ENCODE results near the gene ZNF547. TPM values are rescaled to one million over a fixed set of nuclear protein-coding genes. Genes with fewer than 3 reads are reported as not detected.

The ZNF547 gene
- total RNA-seq, 1 experiment from 2014 or later, result 1.4 TPM

DNA sequence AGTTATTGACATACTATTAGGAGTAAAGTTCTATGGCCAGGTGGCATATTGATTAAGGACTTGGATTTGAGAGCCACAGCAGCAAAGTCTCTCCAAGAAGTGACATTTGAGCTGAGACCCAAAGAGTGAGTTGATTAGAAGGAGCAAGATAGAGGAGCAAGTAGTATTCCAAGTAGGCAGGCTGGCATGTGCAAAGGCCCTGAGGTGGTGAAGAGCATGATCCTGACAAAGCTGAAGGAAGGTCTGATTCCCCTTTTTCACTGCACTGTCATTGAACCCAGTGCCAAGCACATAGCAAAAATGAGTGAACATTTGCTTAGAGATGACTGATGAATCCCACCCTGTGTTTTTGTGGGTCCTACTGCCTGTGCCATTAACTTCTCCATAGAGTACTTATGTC is 38.4 kb upstream of the ZNF547 start:
- no peaks in the 10 kb centered on the region for H4K20me1 ChIP-seq (ENCODE audit: insufficient read depth)
- no peak for ATAC-seq
- H3K27me3 ChIP-seq (ENCODE audit: insufficient read depth, low read length), result no peaks in the 10 kb centered on the region
- H3K9me2 ChIP-seq (ENCODE audit: insufficient read depth), result no peaks in the 10 kb centered on the region
- H3K36me3 ChIP-seq (ENCODE audit: control insufficient read depth in 1 of 2, insufficient read depth in 2 of 2, low read length in 2 of 2), result peaks cover 34 to 36% of the 10 kb centered on the region in 2 experiments
- no peak overlapping the region for H3K4me3 ChIP-seq (replicated peaks in 1 of 2; ENCODE audit: low read depth in 1 of 2, low read length in 2 of 2)
- H2AFZ ChIP-seq (ENCODE audit: low read depth, low read length, poor library complexity, severe bottlenecking), result no peak overlapping the region
- no peak for DNase-seq (ENCODE audit: low read depth, low spot score)
- no peak overlapping the region for H3K9ac ChIP-seq (ENCODE audit: low read length)
- peaks cover 9 to 13% of the 10 kb centered on the region in 2 experiments for H3K4me1 ChIP-seq (ENCODE audit: control insufficient read depth in 1 of 2, insufficient read depth in 2 of 2, low read length in 2 of 2)
- ChIA-PET CTCF (no interaction called here), POLR2A (no interaction called here), RAD21 (ENCODE audit: low non-redundant PET in 1 of 2, low total read pairs in 2 of 2, uncharacterized antibody in 2 of 2, unreplicated experiment in 2 of 2) (no interaction called here)
- BruUV-seq (replicated peaks), result no TSS peak
- H3K4me2 ChIP-seq (ENCODE audit: low read length), result no peak overlapping the region
- no peaks in the 10 kb centered on the region for H3K9me3 ChIP-seq (ENCODE audit: control insufficient read depth in 1 of 2, insufficient read depth in 1 of 2, low read depth in 1 of 2, low read length in 2 of 2)
- H3K27ac ChIP-seq (ENCODE audit: low read depth, low read length), result no peak overlapping the region
- H3K79me2 ChIP-seq (ENCODE audit: insufficient read depth, low read length), result peaks cover 25% of the 10 kb centered on the region
- TF ChIP-seq SP1 (IDR thresholded peaks at IDR 0.05; ENCODE audit: low read depth) (no peak), EZH2 (IDR thresholded peaks at IDR 0.05) (no peak), EZH2phosphoT487 (IDR thresholded peaks at IDR 0.05; ENCODE audit: borderline replicate concordance) (no peak), FOSL1 (IDR thresholded peaks at IDR 0.05; ENCODE audit: low read depth) (no peak), ZFX (IDR thresholded peaks at IDR 0.05) (no peak), SRF (IDR thresholded peaks at IDR 0.05; ENCODE audit: low read depth) (no peak), RAD21 (IDR thresholded peaks at IDR 0.05; ENCODE audit: low read depth) (no peak), ELF1 (IDR thresholded peaks at IDR 0.05; ENCODE audit: borderline replicate concordance, low read depth) (no peak), POLR2AphosphoS5 (IDR thresholded peaks at IDR 0.05; ENCODE audit: low read depth, low read length) (no peak), CEBPB (IDR thresholded peaks at IDR 0.05; ENCODE audit: low read depth) (no peak), SIN3A (IDR thresholded peaks at IDR 0.05; ENCODE audit: low read depth) (no peak), EGR1 (IDR thresholded peaks at IDR 0.05; ENCODE audit: low read depth) (no peak), ZNF274 (IDR thresholded peaks at IDR 0.05; ENCODE audit: low read depth, low read length) (no peak), CBX3 (IDR thresholded peaks at IDR 0.05; ENCODE audit: low read depth) (no peak), TCF7L2 (IDR thresholded peaks at IDR 0.05; ENCODE audit: borderline replicate concordance, extremely low read depth, insufficient read depth, insufficient read length) (no peak)
- TF ChIP-seq, protein P1, sequence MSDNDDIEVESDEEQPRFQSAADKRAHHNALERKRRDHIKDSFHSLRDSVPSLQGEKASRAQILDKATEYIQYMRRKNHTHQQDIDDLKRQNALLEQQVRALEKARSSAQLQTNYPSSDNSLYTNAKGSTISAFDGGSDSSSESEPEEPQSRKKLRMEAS (IDR thresholded peaks at IDR 0.05), result no peak
- TF ChIP-seq, protein P2, sequence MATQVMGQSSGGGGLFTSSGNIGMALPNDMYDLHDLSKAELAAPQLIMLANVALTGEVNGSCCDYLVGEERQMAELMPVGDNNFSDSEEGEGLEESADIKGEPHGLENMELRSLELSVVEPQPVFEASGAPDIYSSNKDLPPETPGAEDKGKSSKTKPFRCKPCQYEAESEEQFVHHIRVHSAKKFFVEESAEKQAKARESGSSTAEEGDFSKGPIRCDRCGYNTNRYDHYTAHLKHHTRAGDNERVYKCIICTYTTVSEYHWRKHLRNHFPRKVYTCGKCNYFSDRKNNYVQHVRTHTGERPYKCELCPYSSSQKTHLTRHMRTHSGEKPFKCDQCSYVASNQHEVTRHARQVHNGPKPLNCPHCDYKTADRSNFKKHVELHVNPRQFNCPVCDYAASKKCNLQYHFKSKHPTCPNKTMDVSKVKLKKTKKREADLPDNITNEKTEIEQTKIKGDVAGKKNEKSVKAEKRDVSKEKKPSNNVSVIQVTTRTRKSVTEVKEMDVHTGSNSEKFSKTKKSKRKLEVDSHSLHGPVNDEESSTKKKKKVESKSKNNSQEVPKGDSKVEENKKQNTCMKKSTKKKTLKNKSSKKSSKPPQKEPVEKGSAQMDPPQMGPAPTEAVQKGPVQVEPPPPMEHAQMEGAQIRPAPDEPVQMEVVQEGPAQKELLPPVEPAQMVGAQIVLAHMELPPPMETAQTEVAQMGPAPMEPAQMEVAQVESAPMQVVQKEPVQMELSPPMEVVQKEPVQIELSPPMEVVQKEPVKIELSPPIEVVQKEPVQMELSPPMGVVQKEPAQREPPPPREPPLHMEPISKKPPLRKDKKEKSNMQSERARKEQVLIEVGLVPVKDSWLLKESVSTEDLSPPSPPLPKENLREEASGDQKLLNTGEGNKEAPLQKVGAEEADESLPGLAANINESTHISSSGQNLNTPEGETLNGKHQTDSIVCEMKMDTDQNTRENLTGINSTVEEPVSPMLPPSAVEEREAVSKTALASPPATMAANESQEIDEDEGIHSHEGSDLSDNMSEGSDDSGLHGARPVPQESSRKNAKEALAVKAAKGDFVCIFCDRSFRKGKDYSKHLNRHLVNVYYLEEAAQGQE (IDR thresholded peaks at IDR 0.05; ENCODE audit: low read depth), result no peak
- TF ChIP-seq, protein P3, sequence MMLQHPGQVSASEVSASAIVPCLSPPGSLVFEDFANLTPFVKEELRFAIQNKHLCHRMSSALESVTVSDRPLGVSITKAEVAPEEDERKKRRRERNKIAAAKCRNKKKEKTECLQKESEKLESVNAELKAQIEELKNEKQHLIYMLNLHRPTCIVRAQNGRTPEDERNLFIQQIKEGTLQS (IDR thresholded peaks at IDR 0.05), result no peak
- TF ChIP-seq, protein P4, sequence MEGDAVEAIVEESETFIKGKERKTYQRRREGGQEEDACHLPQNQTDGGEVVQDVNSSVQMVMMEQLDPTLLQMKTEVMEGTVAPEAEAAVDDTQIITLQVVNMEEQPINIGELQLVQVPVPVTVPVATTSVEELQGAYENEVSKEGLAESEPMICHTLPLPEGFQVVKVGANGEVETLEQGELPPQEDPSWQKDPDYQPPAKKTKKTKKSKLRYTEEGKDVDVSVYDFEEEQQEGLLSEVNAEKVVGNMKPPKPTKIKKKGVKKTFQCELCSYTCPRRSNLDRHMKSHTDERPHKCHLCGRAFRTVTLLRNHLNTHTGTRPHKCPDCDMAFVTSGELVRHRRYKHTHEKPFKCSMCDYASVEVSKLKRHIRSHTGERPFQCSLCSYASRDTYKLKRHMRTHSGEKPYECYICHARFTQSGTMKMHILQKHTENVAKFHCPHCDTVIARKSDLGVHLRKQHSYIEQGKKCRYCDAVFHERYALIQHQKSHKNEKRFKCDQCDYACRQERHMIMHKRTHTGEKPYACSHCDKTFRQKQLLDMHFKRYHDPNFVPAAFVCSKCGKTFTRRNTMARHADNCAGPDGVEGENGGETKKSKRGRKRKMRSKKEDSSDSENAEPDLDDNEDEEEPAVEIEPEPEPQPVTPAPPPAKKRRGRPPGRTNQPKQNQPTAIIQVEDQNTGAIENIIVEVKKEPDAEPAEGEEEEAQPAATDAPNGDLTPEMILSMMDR (IDR thresholded peaks at IDR 0.05 in 2 of 3, conservative IDR thresholded peaks at IDR 0.05 in 1 of 3; ENCODE audit: borderline replicate concordance in 1 of 3, insufficient read depth in 1 of 3, low read depth in 2 of 3, low read length in 2 of 3), result no peak
- TF ChIP-seq, protein P5, sequence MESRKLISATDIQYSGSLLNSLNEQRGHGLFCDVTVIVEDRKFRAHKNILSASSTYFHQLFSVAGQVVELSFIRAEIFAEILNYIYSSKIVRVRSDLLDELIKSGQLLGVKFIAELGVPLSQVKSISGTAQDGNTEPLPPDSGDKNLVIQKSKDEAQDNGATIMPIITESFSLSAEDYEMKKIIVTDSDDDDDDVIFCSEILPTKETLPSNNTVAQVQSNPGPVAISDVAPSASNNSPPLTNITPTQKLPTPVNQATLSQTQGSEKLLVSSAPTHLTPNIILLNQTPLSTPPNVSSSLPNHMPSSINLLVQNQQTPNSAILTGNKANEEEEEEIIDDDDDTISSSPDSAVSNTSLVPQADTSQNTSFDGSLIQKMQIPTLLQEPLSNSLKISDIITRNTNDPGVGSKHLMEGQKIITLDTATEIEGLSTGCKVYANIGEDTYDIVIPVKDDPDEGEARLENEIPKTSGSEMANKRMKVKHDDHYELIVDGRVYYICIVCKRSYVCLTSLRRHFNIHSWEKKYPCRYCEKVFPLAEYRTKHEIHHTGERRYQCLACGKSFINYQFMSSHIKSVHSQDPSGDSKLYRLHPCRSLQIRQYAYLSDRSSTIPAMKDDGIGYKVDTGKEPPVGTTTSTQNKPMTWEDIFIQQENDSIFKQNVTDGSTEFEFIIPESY (IDR thresholded peaks at IDR 0.05; ENCODE audit: extremely low read depth, insufficient replicate concordance, low read length), result no peak
- intact Hi-C loops (cut with micrococcal nuclease), result no loop called here

All from HCT116 (cell line).